SIG-M5 treated with dmso at 0.1 percent for 504 hours (cell line): ENCODE results near the gene TCEA3.

Experiments used
- DNase-seq: peaks from one replicate; lab custom pipeline; 2025; ENCODE audit not compliant: unreplicated experiment; lab: John Stamatoyannopoulos, UW

TCEA3 gene

GRCh38 chr1:23369335-23370013 is 55.1 kb downstream of the TCEA3 start, which contains the start of gene ZNF436:
TSS of gene ZNF436 (minus strand) at chr1:23369836. CDS start at chr1:23368005, 1,831 bp downstream.
- DNase-seq: peak; percentile 69

GRCh38 chr1:23368562-23369334 is 55.8 kb downstream of the TCEA3 start:
- peak; percentile 78 for DNase-seq

DNA sequence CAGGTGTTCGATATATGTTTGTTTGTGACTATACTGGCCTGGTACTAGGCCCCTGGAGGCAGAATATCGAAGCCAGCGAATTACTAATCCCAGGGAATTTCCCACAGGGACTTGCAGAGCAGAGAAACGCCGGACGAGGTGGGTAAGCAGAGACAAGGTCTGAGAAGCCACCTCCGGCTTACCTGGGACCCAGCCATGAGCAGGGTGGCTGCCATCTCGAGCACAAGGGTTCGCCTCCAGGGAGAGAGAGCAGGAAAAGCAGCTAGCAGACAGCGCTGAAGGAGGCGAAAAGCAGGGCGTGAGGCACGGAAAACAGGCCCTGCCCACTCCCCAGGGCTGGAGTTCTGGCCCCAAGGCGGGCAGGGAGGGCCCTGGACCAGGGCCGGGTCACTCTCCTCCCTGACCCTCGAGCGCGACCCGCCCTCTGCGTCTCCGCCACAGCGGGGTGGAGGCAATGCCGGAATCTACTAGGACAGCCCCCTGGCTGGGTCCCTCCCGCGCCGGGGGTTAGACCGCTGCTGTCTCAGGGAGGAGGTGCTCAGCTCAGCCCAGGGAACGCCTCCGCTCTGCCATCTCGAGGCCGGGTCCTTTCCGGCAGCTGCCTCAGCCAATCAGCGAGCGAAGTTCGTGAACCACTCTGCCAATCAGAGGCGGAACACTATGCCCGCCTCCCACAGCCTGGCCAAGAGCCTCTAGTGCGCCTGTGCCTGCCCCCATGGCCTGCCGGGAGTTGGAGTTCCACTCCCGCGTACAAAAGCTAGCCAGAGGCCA is 56.6 kb downstream of the TCEA3 start:
- DNase-seq: peak; percentile 98

- DNase-seq: no peak
These were observed 57.1 kb downstream of the TCEA3 start for GRCh38 chr1:23367451-23367790.

DNA sequence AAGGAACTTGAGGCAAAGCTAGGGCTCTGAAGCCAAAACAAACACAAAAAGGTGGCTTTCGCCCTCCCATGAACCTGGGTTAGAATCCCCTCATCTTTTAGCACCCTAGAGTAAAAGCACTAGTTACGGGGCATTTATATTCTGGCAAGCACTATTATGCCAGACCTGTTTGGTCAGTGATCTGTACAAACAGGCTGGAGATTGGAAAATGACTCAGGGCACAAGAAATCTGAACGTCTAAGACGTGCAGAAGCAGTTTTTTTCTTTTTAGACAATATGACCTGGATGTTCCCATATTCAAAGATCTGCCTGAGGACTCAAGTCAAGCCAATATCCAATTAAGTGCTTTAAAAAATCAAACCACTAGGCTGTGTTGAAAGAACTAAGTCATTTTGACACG is 58.0 kb downstream of the TCEA3 start:
- DNase-seq: no peak

DNA sequence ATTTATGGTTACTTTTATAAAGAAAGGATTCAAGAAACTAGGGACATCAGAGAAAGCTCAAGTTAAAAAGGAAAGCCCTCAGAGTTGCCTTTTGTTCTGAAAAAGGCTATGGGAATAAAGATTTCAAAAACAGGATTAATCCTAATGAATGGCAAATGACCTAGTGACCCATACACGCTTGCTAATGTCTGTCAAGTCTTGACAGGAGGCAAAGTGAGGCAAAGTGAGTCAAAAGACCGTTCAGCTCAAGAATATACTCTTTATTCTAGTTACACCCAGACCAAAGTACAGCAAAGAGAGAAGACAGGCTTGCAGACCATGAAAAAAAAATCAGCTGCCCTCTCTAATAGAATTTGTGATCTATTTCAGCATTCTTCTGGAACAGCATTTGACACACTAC is 58.4 kb downstream of the TCEA3 start:
- no peak for DNase-seq

GRCh38 chr1:23362218-23362713 is 62.3 kb downstream of the TCEA3 start:
- DNase-seq: no peak

DNA sequence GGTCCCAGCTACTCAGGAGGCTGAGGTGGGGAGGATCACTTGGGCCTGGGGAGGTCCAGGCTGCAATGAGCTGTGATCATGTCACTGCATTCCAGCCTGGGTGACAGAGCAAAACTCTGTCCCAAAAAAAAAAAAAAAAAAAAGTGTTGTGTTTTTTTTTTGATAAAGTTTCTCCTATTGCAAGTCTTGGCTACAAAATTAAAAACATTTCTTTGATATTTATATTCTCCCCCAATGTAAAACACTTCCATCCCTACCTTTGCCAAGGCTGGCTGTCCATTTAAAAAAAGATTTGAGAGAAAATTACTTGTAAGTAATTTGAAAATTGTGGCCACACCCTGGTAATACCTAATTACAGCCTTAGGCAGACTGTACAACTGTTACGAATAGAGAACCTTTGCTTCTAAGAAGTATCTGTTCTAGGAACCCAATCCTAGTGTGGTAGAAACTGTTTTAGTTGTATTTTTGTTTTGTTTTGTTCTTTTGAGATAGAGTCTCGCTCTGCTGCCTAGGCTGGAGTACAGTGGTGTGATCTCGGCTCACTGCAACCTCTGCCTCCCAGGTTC is 66.2 kb downstream of the TCEA3 start:
- DNase-seq: no peak

DNA sequence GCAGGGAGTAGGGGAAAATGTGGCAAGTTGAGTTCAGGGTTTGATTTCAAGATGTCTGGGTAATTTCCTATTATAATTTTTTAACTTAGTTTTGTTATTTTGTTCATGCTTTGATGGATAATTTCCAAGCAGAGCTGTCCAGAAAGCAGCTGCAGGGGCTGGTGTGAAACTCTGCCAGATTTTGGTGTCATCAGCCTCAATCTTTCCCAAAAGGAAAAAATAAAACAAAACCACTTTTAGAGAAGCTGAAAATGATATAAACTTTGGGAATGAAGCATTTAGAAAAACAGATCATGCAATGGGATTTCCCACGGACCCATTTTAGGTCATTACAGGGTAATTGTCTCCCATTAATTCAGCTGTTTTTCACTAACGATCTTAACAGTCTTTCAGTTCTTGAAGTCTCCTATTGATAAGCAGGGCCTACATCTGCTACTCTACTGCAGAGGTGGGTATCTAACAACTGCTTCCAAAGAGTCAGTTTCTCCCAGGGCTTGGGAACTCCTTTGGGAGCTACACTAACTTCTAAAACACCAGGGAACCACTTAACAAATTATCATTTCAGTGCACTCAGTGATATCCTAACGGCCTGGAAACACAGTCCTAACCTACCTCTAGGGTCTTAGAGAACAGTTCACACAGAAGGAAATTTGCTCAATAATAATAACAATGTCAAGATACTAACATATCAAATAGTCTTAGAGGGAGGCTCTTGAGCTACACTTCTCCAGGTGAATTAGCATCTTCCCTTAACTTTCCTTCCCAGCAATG is 67.2 kb downstream of the TCEA3 start:
- no peak for DNase-seq

DNA sequence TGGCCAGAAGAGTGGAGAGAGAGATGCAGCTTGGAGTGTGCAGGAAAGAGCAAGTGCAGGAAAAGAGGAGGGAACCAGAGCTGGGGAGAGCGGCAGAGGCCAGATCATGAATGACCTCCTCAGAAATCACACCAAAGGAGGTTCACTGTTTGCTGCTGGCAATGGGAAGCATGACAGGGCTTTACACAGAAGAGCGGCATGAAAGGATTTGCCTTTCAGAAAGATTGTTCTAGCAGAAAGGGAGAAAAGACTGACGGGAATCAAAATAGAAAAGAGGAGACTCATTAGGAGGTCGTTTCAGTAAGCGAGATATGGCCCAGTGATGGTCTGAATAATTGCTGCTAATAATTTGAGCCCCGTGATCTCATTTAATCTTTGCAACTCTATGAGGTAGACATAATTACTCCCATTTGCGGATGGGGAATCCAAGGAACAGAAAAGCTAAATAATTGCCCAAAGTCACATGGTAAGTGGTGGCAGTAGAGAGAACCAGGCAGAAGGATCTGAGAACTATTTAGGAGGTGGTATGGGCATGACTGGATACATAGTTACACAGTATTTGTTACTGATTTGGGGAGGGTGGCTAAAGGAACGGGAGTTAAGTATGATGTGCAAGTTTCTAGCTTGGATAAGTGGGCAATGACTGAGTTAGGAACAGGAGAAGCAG is 67.9 kb downstream of the TCEA3 start:
- DNase-seq: no peak

GRCh38 chr1:23354245-23354644 is 70.3 kb downstream of the TCEA3 start:
- DNase-seq: no peak

- no peak for DNase-seq
These were observed 72.4 kb downstream of the TCEA3 start for GRCh38 chr1:23352096-23352695.

- DNase-seq: no peak
These were observed 78.6 kb downstream of the TCEA3 start for GRCh38 chr1:23345920-23346319.

GRCh38 chr1:23344987-23345472 is 79.5 kb downstream of the TCEA3 start:
- no peak for DNase-seq

GRCh38 chr1:23344111-23344986 is 80.2 kb downstream of the TCEA3 start, which contains the start of gene HNRNPR:
TSS of gene HNRNPR (minus strand) at chr1:23344284. CDS start at chr1:23341008, 3,276 bp downstream.
- peak; percentile 99 for DNase-seq

DNA sequence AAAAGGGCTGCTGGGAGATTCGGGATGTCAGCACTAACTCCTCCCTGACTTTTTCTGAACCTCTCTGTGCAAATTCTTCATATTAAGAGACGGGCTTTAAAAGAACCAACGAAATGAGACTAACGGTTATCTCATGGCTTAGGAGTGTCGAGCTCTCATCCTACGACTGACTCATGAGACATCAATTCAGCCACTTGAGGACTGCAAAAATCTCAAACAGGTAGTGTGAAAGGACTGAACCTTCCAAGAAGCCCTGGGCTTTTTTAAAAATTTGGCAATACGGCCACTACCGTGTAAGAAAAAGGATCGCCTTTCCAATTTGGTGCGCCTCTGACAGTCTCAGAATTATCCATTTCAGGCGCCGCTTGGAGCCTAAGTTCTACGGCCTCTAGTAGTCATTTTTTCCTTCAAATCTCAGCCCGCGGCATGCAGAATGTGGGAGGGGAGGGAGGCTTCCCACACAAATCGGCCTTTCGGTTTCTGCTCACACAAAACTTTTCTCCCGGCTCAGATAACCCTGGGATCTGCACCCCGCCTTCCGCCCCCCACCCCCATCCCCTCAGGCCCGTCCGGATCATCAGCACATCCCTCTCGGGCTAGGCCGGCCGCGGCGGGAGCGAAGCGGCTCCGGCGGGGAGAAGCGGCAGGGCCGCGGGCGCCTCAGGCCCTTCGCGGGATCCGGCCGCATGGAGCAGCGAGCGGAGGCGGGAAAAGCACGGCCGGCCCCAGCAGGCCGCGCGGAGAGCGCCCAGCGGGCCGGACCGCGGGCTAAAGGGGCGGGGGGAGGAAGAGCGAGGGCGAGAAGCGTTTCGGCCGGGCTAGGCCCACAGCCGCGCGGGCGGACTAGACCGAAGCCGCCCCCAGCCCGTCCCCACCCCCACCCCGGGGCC is 81.1 kb downstream of the TCEA3 start:
- DNase-seq: peak; percentile 32

- DNase-seq: no peak
These were observed 82.4 kb downstream of the TCEA3 start for GRCh38 chr1:23341931-23342692.
